Activated naive CD8-positive, alpha-beta T cell treated with anti-CD3 and anti-CD28 coated beads, Interleukin-2, amount 10 ng/mL, durations not matched to agents 7 days and 5 days (primary cell): ENCODE results near the gene RNF208. TPM values are rescaled to one million over a fixed set of nuclear protein-coding genes. Genes with fewer than 3 reads are reported as not detected.
A peak's percentile ranks its signal among the peaks of the same experiment; 100 is the strongest.

Experiments
- ATAC-seq: fragments of 150-1000 bp; cut with Tn5 transposase; one replicate; pipeline ENCODE4 v1.10.0; 2021; ENCODE audit warnings: low read depth, moderate library complexity
- POLR2A ChIA-PET: fragments of 350-600 bp; sonication (Branson Sonifier 250); formaldehyde crosslinking; loops from one replicate; lab custom pipeline; 2021; ENCODE audit warnings: antibody characterized with exemption; lab: Charles Lee
- DNase-seq: peaks from one replicate; pipeline ENCODE4 v3.0.0; 2021
- H3K27ac Mint-ChIP-seq: one replicate; pipeline ENCODE4 v1.8.0; 2022; ENCODE audit warnings: mild to moderate bottlenecking, mixed read lengths
- H3K27me3 Mint-ChIP-seq: one replicate; pipeline ENCODE4 v1.8.0; 2022; ENCODE audit warnings: mild to moderate bottlenecking, moderate library complexity, mixed read lengths
- H3K36me3 Mint-ChIP-seq: one replicate; pipeline ENCODE4 v1.8.0; 2021; ENCODE audit warnings: mild to moderate bottlenecking, mixed read lengths
- H3K4me1 Mint-ChIP-seq: one replicate; pipeline ENCODE4 v1.8.0; 2021; ENCODE audit warnings: mixed read lengths
- H3K4me3 Mint-ChIP-seq: one replicate; pipeline ENCODE4 v1.8.0; 2022; ENCODE audit warnings: mild to moderate bottlenecking, moderate library complexity, mixed read lengths
- H3K9me3 Mint-ChIP-seq: one replicate; pipeline ENCODE4 v1.8.0; 2021; ENCODE audit warnings: mixed read lengths
- total RNA-seq, 2 experiments: library from RNA; stranded (reverse); gene quantifications; one replicate each; pipeline ENCODE4 v1.2.3, GENCODE V29; 2021

RNF208 gene
- total RNA-seq, 2 experiments from 2014 or later: 5.0 to 7.2 TPM

DNA sequence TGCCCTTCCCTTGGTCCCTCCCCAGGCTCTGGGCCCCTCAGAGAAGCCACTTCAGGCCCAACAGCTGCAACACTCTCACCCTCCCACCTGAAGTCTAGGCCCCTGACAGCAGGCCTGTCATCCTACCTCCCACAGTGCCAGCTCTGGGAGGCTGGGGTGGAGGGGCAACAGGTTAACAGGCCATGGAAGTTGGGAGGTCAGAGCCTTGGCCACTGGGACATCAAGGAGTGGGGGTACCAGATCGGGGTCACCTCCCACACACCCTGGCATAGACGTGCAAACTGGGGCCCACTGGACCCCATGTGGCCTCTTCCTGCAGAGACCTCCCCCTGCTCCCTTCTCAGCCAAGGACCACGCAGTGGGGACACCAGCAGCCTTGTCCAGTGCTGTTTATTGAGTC is 30.8 kb downstream of the RNF208 start:
- peak overlapping the region; percentile 67 for H3K27ac Mint-ChIP-seq
- DNase-seq (no peak), ATAC-seq (no peak)
- H3K27me3 Mint-ChIP-seq: no peaks in the 10 kb centered on the region
- H3K4me1 Mint-ChIP-seq: peaks cover 16% of the 10 kb centered on the region
- POLR2A ChIA-PET: interaction anchor here (1.4 kb wide), 1 partner anchor 9 kb away, joined by 5 read pairs; the partner anchor contains the start of gene TPRN
- no peaks in the 10 kb centered on the region for H3K9me3 Mint-ChIP-seq
- H3K36me3 Mint-ChIP-seq: peaks cover 2% of the 10 kb centered on the region
- no peak overlapping the region for H3K4me3 Mint-ChIP-seq

DNA sequence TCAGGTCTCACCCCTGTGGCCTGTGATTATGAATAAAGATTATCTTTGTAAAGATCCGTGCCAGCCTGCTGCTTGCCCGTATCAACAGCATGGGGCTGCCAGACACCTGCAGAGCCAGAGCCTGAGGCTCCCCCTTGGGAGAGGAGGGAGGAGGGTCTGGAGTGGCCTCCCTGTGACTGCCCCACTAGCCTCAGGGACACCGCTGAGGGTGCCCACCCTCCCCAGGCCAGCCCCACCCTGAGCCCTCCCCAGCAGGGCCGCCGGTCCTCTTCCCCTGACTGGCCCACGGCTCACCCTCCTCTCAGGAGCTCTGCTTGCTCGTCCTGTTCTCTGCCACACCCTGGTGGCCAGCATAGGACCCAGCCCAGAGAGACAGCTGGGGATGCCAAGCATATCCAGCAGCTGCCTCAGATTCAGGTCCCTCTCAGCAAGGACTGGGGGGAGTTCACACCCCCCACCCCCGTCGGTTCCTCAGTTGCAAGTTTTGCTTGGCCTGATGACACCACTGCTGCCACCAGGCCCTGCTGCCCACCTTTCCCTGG is 31.7 kb downstream of the RNF208 start:
- Mint-ChIP-seq H3K27ac (peak overlapping the region; percentile 67), H3K4me3 (peak overlapping the region; percentile 94), H3K27me3 (no peaks in the 10 kb centered on the region), H3K36me3 (peaks cover 2% of the 10 kb centered on the region), H3K9me3 (no peaks in the 10 kb centered on the region), H3K4me1 (peaks cover 16% of the 10 kb centered on the region)
- DNase-seq: no peak
- POLR2A ChIA-PET: interaction anchor here (1.7 to 3.4 kb wide), 5 partner anchors 11 to 76 kb away, joined by 4 to 42 read pairs (median 11); partner anchors contain the start of genes DPP7, NELFB, RNF208 and TPRN
- ATAC-seq: no peak

DNA sequence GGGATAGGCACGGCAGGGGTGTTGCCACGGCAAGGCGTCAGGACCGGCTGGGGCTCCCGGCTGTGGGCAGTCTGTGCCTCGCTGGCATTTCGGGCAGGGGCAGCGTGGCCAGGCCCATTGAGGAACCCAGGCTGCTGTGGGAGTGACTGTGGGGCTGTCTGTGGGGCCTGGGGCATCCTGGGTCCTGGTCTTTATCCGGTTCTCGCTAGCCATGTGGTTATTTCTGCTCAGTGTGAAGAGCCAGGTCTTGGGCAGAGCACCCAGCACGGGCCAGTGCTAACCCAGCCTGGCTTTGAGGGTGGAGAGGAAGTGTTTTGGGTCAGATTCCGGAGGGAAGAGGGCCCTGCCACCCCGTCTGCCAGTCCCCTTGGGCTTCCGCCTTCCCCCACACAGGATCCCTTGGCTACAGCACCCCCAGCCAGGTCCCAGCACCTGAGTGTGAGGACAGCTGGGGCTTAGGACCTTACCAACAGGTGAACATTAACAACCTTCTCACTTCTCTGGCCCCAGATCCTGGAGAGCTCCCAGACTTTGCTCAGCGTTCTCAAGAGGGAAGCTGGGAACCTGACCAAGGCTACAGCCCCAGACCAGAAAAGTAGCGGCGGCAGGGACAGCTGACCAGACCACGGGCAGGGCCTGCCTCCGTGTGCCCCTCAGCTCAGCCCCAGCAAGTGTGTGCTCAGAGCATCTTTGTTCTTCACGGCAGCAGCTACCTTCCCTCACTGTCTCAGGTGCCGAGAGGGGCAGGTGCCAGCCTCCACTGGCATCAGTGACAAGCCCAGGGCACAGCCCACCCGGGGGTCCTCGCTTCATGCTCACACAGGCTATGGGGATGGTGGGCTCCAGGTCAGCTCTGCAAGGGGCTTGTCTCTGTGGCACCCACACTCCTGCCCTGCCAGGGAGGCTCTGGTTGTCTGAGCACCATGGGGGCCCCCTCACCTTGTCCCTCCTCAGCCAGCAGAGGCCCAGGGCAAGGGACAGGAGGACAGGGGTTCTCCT is 32.4 kb downstream of the RNF208 start:
- Mint-ChIP-seq H3K9me3 (no peaks in the 10 kb centered on the region), H3K4me1 (peaks cover 16% of the 10 kb centered on the region), H3K36me3 (peaks cover 2% of the 10 kb centered on the region), H3K27me3 (no peaks in the 10 kb centered on the region), H3K4me3 (peak overlapping the region; percentile 94), H3K27ac (peak overlapping the region; percentile 95)
- POLR2A ChIA-PET: interaction anchor here (0.9 to 3.7 kb wide), 19 partner anchors 10 to 212 kb away, joined by 3 to 42 read pairs (median 8); partner anchors contain the start of genes DPP7, NDOR1, NELFB and RNF208
- DNase-seq (no peak), ATAC-seq (no peak)

DNA sequence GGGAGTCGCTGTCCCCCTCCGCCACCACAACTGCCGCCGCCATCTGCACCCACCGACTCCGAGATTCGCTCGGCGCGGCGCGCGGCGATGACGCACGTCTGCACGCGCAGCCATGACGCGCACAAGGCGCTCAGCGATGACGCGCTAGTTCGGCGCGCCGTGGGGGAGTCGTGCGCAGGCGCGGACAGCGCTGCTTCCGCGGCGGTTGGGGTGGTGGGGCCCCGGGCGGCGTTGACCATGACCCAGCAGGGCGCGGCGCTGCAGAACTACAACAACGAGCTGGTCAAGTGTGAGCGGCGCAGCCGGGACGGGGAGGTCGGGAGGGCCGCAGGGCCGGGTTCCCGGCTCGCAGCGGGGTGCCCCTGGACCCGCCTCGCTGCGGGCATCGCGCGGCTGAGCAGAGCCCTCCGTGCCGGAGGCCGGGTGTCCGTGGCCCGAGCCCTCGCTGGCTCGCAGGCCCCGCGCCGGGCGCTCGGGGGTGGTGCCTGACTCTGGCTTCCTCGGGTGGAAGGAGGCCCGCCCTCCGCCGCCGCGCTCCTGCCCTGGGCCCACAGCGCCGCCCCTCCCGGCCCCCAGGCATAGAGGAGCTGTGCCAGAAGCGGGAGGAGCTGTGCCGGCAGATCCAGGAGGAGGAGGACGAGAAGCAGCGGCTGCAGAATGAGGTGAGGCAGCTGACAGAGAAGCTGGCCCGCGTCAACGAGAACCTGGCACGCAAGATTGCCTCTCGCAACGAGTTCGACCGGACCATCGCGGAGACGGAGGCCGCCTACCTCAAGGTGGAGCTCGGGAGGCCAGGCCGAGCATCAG is 33.3 kb downstream of the RNF208 start, which contains the start of the genes ANAPC2 and SSNA1:
ANAPC2 (minus strand) TSS at position 71 of the 807 bp plus-strand sequence; CDS start at position 43, 28 bp downstream.
SSNA1 (plus strand) TSS at position 187 of the 807 bp plus-strand sequence; CDS start at position 238, 51 bp downstream.
- DNase-seq (peak; percentile 99), ATAC-seq (peak; percentile 83)
- H3K36me3 Mint-ChIP-seq: peaks cover 3% of the 10 kb centered on the region
- peak within 1 kb of the TSS; percentile 95 for H3K27ac Mint-ChIP-seq
- POLR2A ChIA-PET: interaction anchor here (0.5 to 3.7 kb wide), 22 partner anchors 10 to 306 kb away, joined by 3 to 42 read pairs (median 6); partner anchors contain the start of genes DPP7, NDOR1, NELFB and RNF208
- peak within 1 kb of the TSS; percentile 94 for H3K4me3 Mint-ChIP-seq
- peaks cover 16% of the 10 kb centered on the region for H3K4me1 Mint-ChIP-seq
- no peaks in the 10 kb centered on the region for H3K27me3 Mint-ChIP-seq
- no peaks in the 10 kb centered on the region for H3K9me3 Mint-ChIP-seq

DNA sequence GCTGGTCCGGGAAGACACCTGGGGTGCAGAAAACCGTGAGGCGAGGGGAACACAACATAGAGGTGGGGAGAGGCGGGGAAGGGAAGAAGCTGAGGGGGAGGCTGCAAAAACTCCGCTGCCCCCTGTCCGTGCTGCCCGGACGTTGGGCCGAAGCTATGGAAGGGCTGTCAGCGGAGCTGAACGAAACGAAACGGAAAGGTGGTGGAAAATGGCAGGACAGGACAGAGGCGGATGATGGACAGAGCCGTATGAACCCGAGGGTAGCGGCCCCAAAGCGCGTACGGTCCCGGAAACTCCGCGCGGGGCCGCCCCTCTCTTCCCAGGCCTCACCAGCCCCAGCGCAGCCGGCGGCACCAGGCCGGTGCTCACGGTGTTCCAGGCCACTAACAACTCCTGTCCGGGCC is 34.0 kb downstream of the RNF208 start:
- H3K27me3 Mint-ChIP-seq: no peaks in the 10 kb centered on the region
- peak overlapping the region; percentile 92 for H3K27ac Mint-ChIP-seq
- POLR2A ChIA-PET: interaction anchor here (0.8 to 3.7 kb wide), 13 partner anchors 14 to 118 kb away, joined by 3 to 42 read pairs (median 11); partner anchors contain the start of genes DPP7, NDOR1, RNF208 and SAPCD2
- H3K9me3 Mint-ChIP-seq: no peaks in the 10 kb centered on the region
- peak overlapping the region; percentile 91 for H3K4me3 Mint-ChIP-seq
- DNase-seq (no peak), ATAC-seq (peak; percentile 7)
- peaks cover 16% of the 10 kb centered on the region for H3K4me1 Mint-ChIP-seq
- peaks cover 3% of the 10 kb centered on the region for H3K36me3 Mint-ChIP-seq

DNA sequence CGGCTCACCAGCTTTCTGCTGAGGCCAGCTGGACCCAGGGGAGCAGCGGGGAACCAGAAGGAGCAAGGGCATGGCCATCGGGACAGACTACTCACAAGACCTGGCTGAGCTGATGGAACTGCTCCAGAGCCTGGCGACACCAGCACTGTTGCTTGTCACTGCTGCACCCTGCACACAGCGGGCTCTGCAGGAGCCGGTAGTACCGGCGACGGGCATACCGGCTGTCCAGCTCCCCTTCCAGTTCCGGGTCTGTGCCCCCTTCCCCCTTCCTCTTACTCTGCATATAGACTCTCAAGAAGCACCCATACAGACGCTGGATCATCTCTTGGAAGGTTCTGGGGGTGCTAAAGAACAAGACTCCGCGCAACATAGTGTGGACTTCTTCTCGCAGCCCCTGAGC is 34.7 kb downstream of the RNF208 start:
- POLR2A ChIA-PET: interaction anchor here (0.8 to 3.7 kb wide), 11 partner anchors 14 to 117 kb away, joined by 3 to 42 read pairs (median 11); partner anchors contain the start of genes DPP7, NDOR1, RNF208 and SAPCD2
- H3K9me3 Mint-ChIP-seq: no peaks in the 10 kb centered on the region

DNA sequence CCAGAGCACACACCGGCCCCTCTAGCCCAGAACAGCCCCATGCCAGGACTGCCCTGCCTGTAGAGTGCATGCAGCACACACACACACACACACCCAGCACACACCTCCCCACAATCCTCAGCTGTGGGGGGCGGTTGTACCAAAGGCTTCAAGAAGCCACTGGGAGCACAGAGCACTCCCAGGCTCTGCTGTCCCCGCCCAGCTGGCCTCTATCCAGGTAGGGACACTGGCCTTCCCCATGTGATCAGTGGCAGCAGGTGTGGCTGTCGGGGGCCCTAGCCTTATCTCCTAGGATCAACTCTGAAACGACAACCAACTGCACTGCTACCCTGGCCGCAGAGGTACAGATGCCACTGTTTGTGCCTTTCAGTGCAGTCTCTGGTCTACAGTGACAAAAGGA is 35.7 kb downstream of the RNF208 start:
- Mint-ChIP-seq H3K9me3 (no peaks in the 10 kb centered on the region), H3K4me3 (peak overlapping the region; percentile 91), H3K27ac (peak overlapping the region; percentile 30), H3K4me1 (peaks cover 16% of the 10 kb centered on the region), H3K36me3 (peaks cover 6% of the 10 kb centered on the region), H3K27me3 (no peaks in the 10 kb centered on the region)
- ATAC-seq (no peak), DNase-seq (no peak)
- POLR2A ChIA-PET: interaction anchor here (3.7 kb wide), 1 partner anchor 19 kb away, joined by 29 read pairs; the partner anchor contains the start of genes NDOR1 and TMEM203

More for the DNA sequence above, 34.7 kb downstream of the RNF208 start:
- peak overlapping the region; percentile 91 for H3K4me3 Mint-ChIP-seq
- peaks cover 3% of the 10 kb centered on the region for H3K36me3 Mint-ChIP-seq
- ATAC-seq: no peak
- peak overlapping the region; percentile 92 for H3K27ac Mint-ChIP-seq
- H3K4me1 Mint-ChIP-seq: peaks cover 16% of the 10 kb centered on the region
- no peaks in the 10 kb centered on the region for H3K27me3 Mint-ChIP-seq
- no peak for DNase-seq

DNA sequence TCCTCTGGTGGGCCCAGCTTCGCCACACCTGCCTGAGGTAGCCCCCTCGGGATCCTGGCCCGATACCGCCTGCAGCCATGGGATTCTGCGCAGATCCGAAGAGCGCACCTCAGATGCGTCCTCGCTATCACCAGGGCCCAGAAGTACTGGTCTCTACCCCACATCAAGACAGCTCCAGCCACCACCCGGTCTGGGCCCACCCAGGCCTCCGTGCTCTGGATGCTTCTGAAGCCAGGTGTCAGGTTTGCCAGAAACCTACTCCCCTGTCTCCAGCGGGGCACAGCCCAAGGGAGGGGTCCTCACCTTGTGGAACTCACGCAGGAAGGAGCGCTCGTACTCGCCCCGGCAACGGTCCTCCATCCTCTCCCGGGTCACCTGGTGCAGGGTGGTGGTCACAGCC is 36.1 kb downstream of the RNF208 start:
- peaks cover 16% of the 10 kb centered on the region for H3K4me1 Mint-ChIP-seq

DNA sequence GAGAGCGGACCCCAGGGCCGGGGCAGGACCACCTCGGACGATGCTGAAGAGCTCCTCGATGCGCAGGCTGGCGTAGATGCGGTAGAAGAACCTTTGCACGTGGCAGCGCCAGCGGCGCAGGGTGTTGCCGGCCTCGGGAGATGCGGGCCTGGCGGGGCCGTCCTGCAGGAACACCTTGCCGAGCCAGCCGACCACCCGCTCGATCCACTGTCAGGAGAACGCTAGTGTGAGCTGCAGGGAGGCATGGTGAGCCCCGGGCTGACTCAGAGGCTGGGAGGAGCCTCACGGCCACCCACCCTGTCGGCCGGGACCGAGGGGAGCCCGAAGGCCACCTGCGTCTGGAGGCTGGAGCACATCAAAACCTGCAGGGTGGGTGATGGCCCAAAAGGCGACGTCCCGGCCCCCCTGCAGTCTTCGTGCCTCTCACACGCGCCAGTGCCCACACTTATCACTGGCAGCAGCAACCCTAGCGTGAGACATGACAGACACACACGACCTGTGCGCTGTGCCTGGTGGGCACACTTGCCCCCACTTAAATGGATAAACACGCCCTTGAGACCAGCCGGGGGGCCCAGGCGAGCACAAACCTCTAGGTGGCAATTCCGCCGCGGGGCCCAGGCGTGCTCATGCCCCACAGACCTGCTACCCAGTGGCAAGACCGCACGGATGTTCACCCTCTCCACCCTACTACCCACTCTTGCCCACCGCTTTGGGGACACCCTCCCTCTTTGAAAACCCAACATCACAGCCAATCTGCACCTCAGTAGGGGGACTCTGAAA is 37.0 kb downstream of the RNF208 start:
- Mint-ChIP-seq H3K9me3 (no peaks in the 10 kb centered on the region), H3K27me3 (no peaks in the 10 kb centered on the region), H3K4me3 (no peak overlapping the region), H3K36me3 (peaks cover 6% of the 10 kb centered on the region), H3K27ac (no peak overlapping the region), H3K4me1 (peaks cover 16% of the 10 kb centered on the region)
- ATAC-seq (no peak), DNase-seq (no peak)
- POLR2A ChIA-PET: no interaction called here

More for the DNA sequence above, 36.1 kb downstream of the RNF208 start:
- peaks cover 6% of the 10 kb centered on the region for H3K36me3 Mint-ChIP-seq
- no peaks in the 10 kb centered on the region for H3K9me3 Mint-ChIP-seq
- no peak overlapping the region for H3K27ac Mint-ChIP-seq
- ATAC-seq: no peak
- no peak overlapping the region for H3K4me3 Mint-ChIP-seq
- H3K27me3 Mint-ChIP-seq: no peaks in the 10 kb centered on the region
- no peak for DNase-seq
- POLR2A ChIA-PET: no interaction called here

DNA sequence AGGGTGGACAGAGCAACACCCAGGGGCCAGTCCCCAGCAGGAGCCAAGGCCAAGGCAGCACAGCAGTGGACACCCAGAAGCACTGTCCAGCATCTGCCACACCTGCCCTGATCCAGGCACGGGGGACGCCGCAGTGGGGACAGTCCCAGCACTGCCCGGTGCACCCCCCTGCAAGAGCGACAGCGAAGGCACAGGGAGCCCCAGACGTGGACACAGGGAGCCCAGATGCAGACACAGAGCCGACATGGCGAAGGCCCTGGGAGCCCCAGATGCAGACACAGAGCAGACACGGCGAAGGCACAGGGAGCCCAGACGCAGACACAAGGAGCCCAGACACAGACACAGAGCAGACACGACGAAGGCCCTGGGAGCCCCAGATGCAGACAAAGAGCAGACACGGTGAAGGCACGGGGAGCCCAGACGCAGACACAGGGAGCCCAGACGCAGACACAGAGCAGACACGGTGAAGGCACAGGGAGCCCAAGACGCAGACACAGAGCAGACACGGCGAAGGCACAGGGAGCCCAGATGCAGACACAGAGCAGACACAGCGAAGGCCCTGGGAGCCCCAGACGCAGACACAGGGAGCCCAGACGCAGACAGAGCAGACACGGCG is 38.0 kb downstream of the RNF208 start:
- Mint-ChIP-seq H3K36me3 (peaks cover 6% of the 10 kb centered on the region), H3K27me3 (no peaks in the 10 kb centered on the region), H3K4me1 (peaks cover 11% of the 10 kb centered on the region), H3K9me3 (no peaks in the 10 kb centered on the region), H3K4me3 (no peak overlapping the region), H3K27ac (no peak overlapping the region)
- POLR2A ChIA-PET: no interaction called here
- no peak for DNase-seq
- no peak for ATAC-seq

DNA sequence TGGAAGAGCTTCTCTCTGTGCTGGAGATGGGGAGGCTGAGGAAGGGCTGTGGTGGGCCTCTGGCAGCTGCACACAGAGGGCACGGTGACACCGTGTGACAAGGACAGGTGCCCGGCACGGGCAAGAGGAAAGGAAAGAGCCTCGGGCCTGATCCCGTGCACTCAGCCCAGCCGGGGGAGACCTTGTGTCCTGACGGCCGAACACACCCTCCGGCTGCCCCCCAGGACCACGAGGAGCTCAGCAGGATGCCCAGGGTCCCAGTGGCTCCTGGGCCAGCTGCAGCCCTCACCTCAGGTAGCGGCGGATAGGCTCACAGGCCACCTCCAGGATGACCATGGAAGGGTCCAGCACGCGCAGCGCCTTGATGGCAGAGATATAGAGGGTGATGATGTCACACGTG is 39.2 kb downstream of the RNF208 start:
- H3K27me3 Mint-ChIP-seq: no peaks in the 10 kb centered on the region
- ATAC-seq: no peak
- H3K36me3 Mint-ChIP-seq: peaks cover 4% of the 10 kb centered on the region
- POLR2A ChIA-PET: no interaction called here
- H3K27ac Mint-ChIP-seq: no peak overlapping the region
- no peaks in the 10 kb centered on the region for H3K9me3 Mint-ChIP-seq
- no peak overlapping the region for H3K4me3 Mint-ChIP-seq
- peaks cover 9% of the 10 kb centered on the region for H3K4me1 Mint-ChIP-seq
- no peak for DNase-seq
